ENCODE results near the gene PRDX3. TPM values are rescaled to one million over a fixed set of nuclear protein-coding genes. Genes with fewer than 3 reads are reported as not detected.

PRDX3 gene
- total and polyA plus RNA-seq, 2 of the 4 experiments (the other 2 are of a cell fraction): 169 to 187 TPM

DNA sequence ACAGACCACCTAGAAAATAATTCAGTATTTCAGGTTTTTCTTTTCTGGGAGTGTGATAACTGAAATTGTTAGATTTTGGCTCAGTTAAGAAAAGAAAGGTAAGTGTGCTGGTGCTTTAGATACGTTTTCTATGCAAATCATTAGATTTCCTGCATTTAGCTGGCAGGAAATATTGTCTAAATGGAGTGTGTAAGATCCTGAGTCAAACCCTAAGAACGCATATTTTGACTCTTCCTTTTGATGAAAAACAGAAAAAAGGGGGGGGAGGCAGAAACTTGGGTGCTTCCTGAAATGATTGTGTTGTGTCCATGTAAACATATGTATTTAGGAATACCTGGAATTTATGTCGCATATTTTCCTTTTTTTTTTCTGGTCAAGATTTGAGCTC, 29.9 kb upstream of the PRDX3 start:
- no peak for DNase-seq
- Histone ChIP-seq H2BK5ac (ENCODE audit: low read depth, low read length, poor library complexity, severe bottlenecking) (peak overlapping the region; percentile 90), H4K8ac (ENCODE audit: low read depth in 2 of 2, low read length in 2 of 2) (peak overlapping the region; percentile 60 to 88; a peak in 3 of 4 replicates), H2AFZ (replicated peaks; ENCODE audit: low read length, poor library complexity) (no peak overlapping the region), H2BK120ac (ENCODE audit: low read depth, low read length) (peak overlapping the region; percentile 90), H4K5ac (ENCODE audit: low read depth, low read length) (peak overlapping the region; percentile 71; the same call in 1 of the 2 replicates), H3K9me1 (ENCODE audit: insufficient read depth, low read length) (peaks cover 6% of the 10 kb centered on the region), H2BK20ac (ENCODE audit: low read depth, low read length) (no peak overlapping the region), H3K18ac (ENCODE audit: low read depth, low read length) (peak overlapping the region; percentile 28), H2BK15ac (ENCODE audit: low read depth, low read length) (peak overlapping the region; percentile 79), H3K9me3 (ENCODE audit: control insufficient read depth, insufficient read depth, low read length) (no peaks in the 10 kb centered on the region), H3K4me3 (ENCODE audit: insufficient read depth, low read depth, low read length) (peak overlapping the region; percentile 61), H3K4me2 (ENCODE audit: low read depth, low read length) (peak overlapping the region; percentile 96; the same call in 1 of the 2 replicates), H2AK5ac (ENCODE audit: low read depth, low read length) (peak overlapping the region; percentile 88; the same call in 1 of the 2 replicates), H4K91ac (ENCODE audit: insufficient read depth, low read depth, low read length) (peak overlapping the region; percentile 91), H2AK9ac (replicated peaks; ENCODE audit: low read depth, low read length, poor library complexity) (no peak overlapping the region), H3K4me1 (ENCODE audit: control insufficient read depth, insufficient read depth, low read length) (peaks cover 14% of the 10 kb centered on the region), H3K23ac (ENCODE audit: low read depth, low read length) (peak overlapping the region; percentile 96), H3K27me3 (ENCODE audit: control insufficient read depth, insufficient read depth, low read length) (no peaks in the 10 kb centered on the region), H3K27ac (ENCODE audit: insufficient read depth, low read length) (peak overlapping the region; percentile 99), H3K4ac (ENCODE audit: low read depth, low read length) (peak overlapping the region; percentile 96; the same call in 1 of the 2 replicates), H3K56ac (ENCODE audit: extremely low read depth, insufficient read depth, low read length) (peak overlapping the region; percentile 91), H3K9ac (ENCODE audit: low read depth, low read length) (peak overlapping the region; percentile 96), H3K79me1 (ENCODE audit: low read depth in 1 of 2, low read length in 2 of 2) (peaks cover 8 to 45% of the 10 kb centered on the region in 2 experiments), H3K36me3 (ENCODE audit: control insufficient read depth, insufficient read depth, low read length) (peaks cover 11% of the 10 kb centered on the region), H4K20me1 (ENCODE audit: insufficient read depth, low read length) (peaks cover 15% of the 10 kb centered on the region), H3K14ac (replicated peaks; ENCODE audit: low read depth, low read length) (peak overlapping the region; percentile 77)
- dilution Hi-C loops (cut with HindIII; ENCODE audit: low sequenced_read_pairs, unreplicated experiment) (no loop called here), intact Hi-C loops (cut with micrococcal nuclease) (loop anchor here (5.0 kb wide), 2 partner anchors 109 to 279 kb away; no protein-coding TSS in a partner anchor), in situ Hi-C loops (cut with MboI; ENCODE audit: low sequenced_read_pairs) (loop anchor here (5.0 kb wide), 1 partner anchor 209 kb away; no protein-coding TSS in a partner anchor)
- no peak for TF ChIP-seq CEBPB (IDR thresholded peaks at IDR 0.05; ENCODE audit: low read depth, low read length)
- TF ChIP-seq CHD1 (IDR thresholded peaks at IDR 0.05; ENCODE audit: low read depth, low read length): peak; percentile 25; the same call in 1 of the 2 replicates
- no peak for ATAC-seq (ENCODE audit: low read depth)
- ChIA-PET CTCF (interaction anchor here (0.5 to 2.2 kb wide), 9 partner anchors 9 to 211 kb away, joined by 3 to 8 read pairs (median 5); no protein-coding TSS in a partner anchor), POLR2A (ENCODE audit: unreplicated experiment) (no interaction called here)
- BruUV-seq (replicated peaks): no TSS peak
- WGBS, 2 experiments (ENCODE audit: extremely low coverage in 2 of 2, insufficient read length in 1 of 2): no CpG with 5 or more reads among the region's 3 CpGs
